ENCODE data around the gene PRAC2.

The PRAC2 gene

DNA sequence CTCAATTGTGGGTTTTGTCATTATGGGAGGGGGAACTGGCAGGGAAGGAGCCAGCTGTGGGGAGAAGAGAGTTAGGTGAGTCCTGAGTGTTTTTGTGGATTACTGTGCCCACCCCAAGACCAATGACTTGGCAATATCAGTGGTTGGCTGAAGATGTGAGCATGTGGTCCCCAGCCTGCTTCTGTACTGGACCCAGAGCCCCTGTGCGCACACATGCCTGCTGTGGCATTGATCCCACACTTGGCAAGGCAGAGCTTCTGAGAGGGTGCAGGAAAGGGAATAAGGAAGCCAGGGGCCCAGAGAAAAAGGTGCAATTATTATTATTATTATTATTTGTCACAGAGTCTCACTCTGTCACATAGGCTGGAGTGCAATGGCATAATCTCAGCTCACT, 2.0 kb upstream of the PRAC2 start:
- Histone ChIP-seq H2AFZ (ENCODE audit: low read depth, low read length) (no peak overlapping the region), H2BK5ac (ENCODE audit: low read depth, low read length, poor library complexity, severe bottlenecking) (no peak overlapping the region), H3K27ac (ENCODE audit: low read length, poor library complexity, severe bottlenecking) (no peak overlapping the region), H2AK5ac (ENCODE audit: low read length, severe bottlenecking) (no peak overlapping the region), H3K4me2 (ENCODE audit: low read length, poor library complexity, severe bottlenecking) (no peak overlapping the region), H2BK120ac (ENCODE audit: low read depth, low read length) (no peak overlapping the region), H3K79me1 (replicated peaks; ENCODE audit: low read length, poor library complexity, severe bottlenecking) (no peaks in the 10 kb centered on the region), H3K4me1 (ENCODE audit: control insufficient read depth, insufficient read depth, low read depth, low read length) (peaks cover 25% of the 10 kb centered on the region), H3K9ac (ENCODE audit: low read length) (no peak overlapping the region), H2BK12ac (ENCODE audit: low read length in 2 of 2) (no peak overlapping the region), H3K14ac (ENCODE audit: low read length in 2 of 2) (no peak overlapping the region), H3K23ac (ENCODE audit: low read length in 2 of 2) (no peak overlapping the region), H4K8ac (ENCODE audit: low read length) (no peak overlapping the region), H3K4me3 (ENCODE audit: insufficient read depth in 1 of 2, low read depth in 1 of 2, low read length in 2 of 2) (no peak overlapping the region), H3K18ac (ENCODE audit: low read depth in 1 of 2, low read length in 2 of 2) (no peak overlapping the region), H3K36me3 (ENCODE audit: control insufficient read depth in 1 of 2, insufficient read depth in 2 of 2, low read depth in 1 of 2, low read length in 2 of 2) (no peaks in the 10 kb centered on the region), H3K9me3 (ENCODE audit: control insufficient read depth, low read length) (peaks cover 6% of the 10 kb centered on the region), H2BK15ac (ENCODE audit: low read depth, poor library complexity, severe bottlenecking) (no peak overlapping the region), H4K91ac (ENCODE audit: low read length) (no peak overlapping the region), H3K27me3 (ENCODE audit: control insufficient read depth in 1 of 2, insufficient read depth in 1 of 2, low read length in 2 of 2) (peaks cover 93 to 99% of the 10 kb centered on the region in 2 experiments), H3K4ac (ENCODE audit: low read depth in 1 of 2, low read length in 2 of 2) (no peak overlapping the region)
- DNase-seq = no peak
- 100% methylated on average over 1 of the region's 1 CpG for WGBS

DNA sequence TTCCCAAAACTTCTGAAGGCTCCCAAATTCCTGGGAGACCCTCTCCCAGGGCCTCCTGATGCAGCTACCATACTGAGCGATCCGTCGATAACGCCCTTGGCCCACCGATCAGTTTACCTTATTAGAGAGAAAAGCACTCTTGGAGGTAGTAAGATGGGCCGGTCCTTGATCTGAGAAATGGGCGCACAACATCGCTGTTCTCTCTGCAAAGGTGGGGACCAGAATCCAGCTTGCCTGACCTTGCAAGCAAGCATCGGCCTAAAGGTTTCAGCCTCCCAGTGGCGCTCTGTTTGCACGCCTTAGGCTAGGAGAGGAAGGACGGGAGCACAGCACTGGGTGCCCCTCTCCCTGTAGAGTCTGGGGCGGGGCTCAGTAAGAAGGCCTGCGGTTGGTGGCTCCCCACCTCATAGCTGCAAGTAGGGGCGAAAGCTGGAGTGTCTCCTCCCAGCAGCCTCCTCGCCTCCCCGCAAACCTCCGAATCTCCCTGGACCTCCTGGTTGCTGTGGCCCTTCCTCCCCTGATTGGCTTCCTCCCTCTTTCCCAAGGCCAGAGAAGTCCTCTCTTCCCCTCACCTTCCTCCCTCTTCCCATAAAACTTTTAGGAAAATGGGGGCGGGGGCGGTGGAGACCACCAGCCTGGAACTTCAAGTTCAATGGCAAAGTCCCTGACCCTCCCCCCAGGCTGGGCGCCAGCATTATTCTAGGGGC, 631 bp upstream of the PRAC2 start, which contains the start of gene PRAC1:
PRAC1 (minus strand) TSS at position 318 of the 707 bp plus-strand sequence; CDS start at position 192, 126 bp downstream.
- Histone ChIP-seq H3K27ac (ENCODE audit: low read length, poor library complexity, severe bottlenecking) (no peak within 1 kb of the TSS), H4K8ac (ENCODE audit: low read length) (peak within 1 kb of the TSS; percentile 75), H2AFZ (ENCODE audit: low read depth, low read length) (no peak within 1 kb of the TSS), H2AK5ac (ENCODE audit: low read length, severe bottlenecking) (no peak within 1 kb of the TSS), H3K9me3 (ENCODE audit: control insufficient read depth, low read length) (peaks cover 6% of the 10 kb centered on the region), H3K4me1 (ENCODE audit: control insufficient read depth, insufficient read depth, low read depth, low read length) (peaks cover 27% of the 10 kb centered on the region), H3K4me2 (ENCODE audit: low read length, poor library complexity, severe bottlenecking) (peak within 1 kb of the TSS; percentile 63), H2BK120ac (ENCODE audit: low read depth, low read length) (no peak within 1 kb of the TSS), H3K36me3 (ENCODE audit: control insufficient read depth in 1 of 2, insufficient read depth in 2 of 2, low read depth in 1 of 2, low read length in 2 of 2) (peaks cover 0 to 3% of the 10 kb centered on the region in 2 experiments), H3K18ac (ENCODE audit: low read depth in 1 of 2, low read length in 2 of 2) (peak within 1 kb of the TSS in 1 of 2 experiments; percentile 37), H2BK5ac (ENCODE audit: low read depth, low read length, poor library complexity, severe bottlenecking) (no peak within 1 kb of the TSS), H3K9ac (ENCODE audit: low read length) (no peak within 1 kb of the TSS), H3K23ac (ENCODE audit: low read length in 2 of 2) (no peak within 1 kb of the TSS), H3K4me3 (ENCODE audit: insufficient read depth in 1 of 2, low read depth in 1 of 2, low read length in 2 of 2) (peak within 1 kb of the TSS in 1 of 2 experiments; percentile 23), H3K4ac (ENCODE audit: low read depth in 1 of 2, low read length in 2 of 2) (no peak within 1 kb of the TSS), H3K79me1 (replicated peaks; ENCODE audit: low read length, poor library complexity, severe bottlenecking) (no peaks in the 10 kb centered on the region), H2BK15ac (ENCODE audit: low read depth, poor library complexity, severe bottlenecking) (no peak within 1 kb of the TSS), H3K27me3 (ENCODE audit: control insufficient read depth in 1 of 2, insufficient read depth in 1 of 2, low read length in 2 of 2) (peaks cover 98 to 99% of the 10 kb centered on the region in 2 experiments), H3K14ac (ENCODE audit: low read length in 2 of 2) (no peak within 1 kb of the TSS), H4K91ac (ENCODE audit: low read length) (no peak within 1 kb of the TSS), H2BK12ac (ENCODE audit: low read length in 2 of 2) (no peak within 1 kb of the TSS)
- WGBS = 46% methylated on average over 20 of the region's 21 CpGs
- DNase-seq = no peak

DNA sequence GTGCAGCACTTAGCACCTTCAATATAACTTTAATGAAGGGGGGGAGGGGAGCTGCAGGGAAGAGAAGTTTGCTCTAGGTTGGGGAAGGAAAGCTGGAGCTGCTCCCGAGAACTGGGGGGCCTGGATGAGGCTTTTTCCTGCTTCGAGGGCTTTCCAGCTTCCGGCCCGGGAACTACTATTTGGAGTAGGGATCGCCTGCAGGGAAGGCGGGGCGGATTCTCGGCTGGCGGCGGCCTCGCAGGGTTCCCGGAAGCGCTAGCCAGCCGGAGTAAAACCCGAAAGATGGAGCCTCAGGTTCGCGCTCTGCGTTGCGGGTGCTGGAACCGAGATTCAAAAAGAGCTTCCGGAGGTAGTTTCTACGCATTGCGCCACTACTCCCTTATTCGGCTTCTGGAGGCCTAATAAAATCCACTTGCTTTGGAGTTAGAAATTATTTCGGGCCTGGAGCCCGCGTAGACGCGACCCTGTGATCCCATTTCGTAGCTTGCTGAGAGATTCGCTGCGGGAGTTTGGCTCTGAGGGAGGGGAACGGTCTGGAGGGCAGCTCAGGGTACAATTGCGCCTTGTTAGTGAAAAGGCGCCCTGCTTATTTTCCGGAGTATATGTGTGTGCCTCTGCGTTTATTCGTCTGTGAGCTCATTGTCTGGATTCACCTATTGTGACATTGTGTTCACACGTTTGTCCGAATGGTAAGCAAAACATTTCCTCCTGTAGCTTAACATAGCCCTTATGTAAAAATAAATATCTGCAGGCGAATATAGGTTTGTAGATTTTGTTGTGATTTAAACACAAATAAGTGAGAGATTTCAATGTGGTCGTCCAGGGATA, 652 bp downstream of the PRAC2 start:
- peaks cover 31% of the 10 kb centered on the region for H3K4me1 ChIP-seq (ENCODE audit: control insufficient read depth, insufficient read depth, low read depth, low read length)
- H4K8ac ChIP-seq (ENCODE audit: low read length) = peak overlapping the region; percentile 29
- H4K91ac ChIP-seq (ENCODE audit: low read length) = no peak overlapping the region
- H3K27me3 ChIP-seq (ENCODE audit: control insufficient read depth in 1 of 2, insufficient read depth in 1 of 2, low read length in 2 of 2) = peaks cover 99 to 100% of the 10 kb centered on the region in 2 experiments
- no peak overlapping the region for H3K9ac ChIP-seq (ENCODE audit: low read length)
- peak overlapping the region; percentile 63 for H3K4me2 ChIP-seq (ENCODE audit: low read length, poor library complexity, severe bottlenecking)
- no peak overlapping the region for H3K14ac ChIP-seq (ENCODE audit: low read length in 2 of 2)
- 5% methylated on average over 38 of the region's 42 CpGs for WGBS
- no peak overlapping the region for H2BK15ac ChIP-seq (ENCODE audit: low read depth, poor library complexity, severe bottlenecking)
- H2AK5ac ChIP-seq (ENCODE audit: low read length, severe bottlenecking) = no peak overlapping the region
- H2BK120ac ChIP-seq (ENCODE audit: low read depth, low read length) = no peak overlapping the region
- H3K36me3 ChIP-seq (ENCODE audit: control insufficient read depth in 1 of 2, insufficient read depth in 2 of 2, low read depth in 1 of 2, low read length in 2 of 2) = peaks cover 0 to 3% of the 10 kb centered on the region in 2 experiments
- peak overlapping the region; percentile 49 for H2AFZ ChIP-seq (ENCODE audit: low read depth, low read length)
- H3K27ac ChIP-seq (ENCODE audit: low read length, poor library complexity, severe bottlenecking) = no peak overlapping the region
- H3K79me1 ChIP-seq (replicated peaks; ENCODE audit: low read length, poor library complexity, severe bottlenecking) = no peaks in the 10 kb centered on the region
- H2BK5ac ChIP-seq (ENCODE audit: low read depth, low read length, poor library complexity, severe bottlenecking) = no peak overlapping the region
- H2BK12ac ChIP-seq (ENCODE audit: low read length in 2 of 2) = peak overlapping the region in 1 of 2 experiments; percentile 8
- H3K18ac ChIP-seq (ENCODE audit: low read depth in 1 of 2, low read length in 2 of 2) = peak overlapping the region; percentile 26 to 37
- DNase-seq = peak; percentile 33
- H3K4me3 ChIP-seq (ENCODE audit: insufficient read depth in 1 of 2, low read depth in 1 of 2, low read length in 2 of 2) = peak overlapping the region in 1 of 2 experiments; percentile 23
- peaks cover under 1% of the 10 kb centered on the region for H3K9me3 ChIP-seq (ENCODE audit: control insufficient read depth, low read length)
- H3K23ac ChIP-seq (ENCODE audit: low read length in 2 of 2) = no peak overlapping the region
- H3K4ac ChIP-seq (ENCODE audit: low read depth in 1 of 2, low read length in 2 of 2) = no peak overlapping the region

Data from mesenchymal stem cell (in vitro differentiated cells and primary cell).